Gastroesophageal sphincter (tissue), 4 donors: ENCODE measurements around the gene MGLL. TPM values are rescaled to one million over a fixed set of nuclear protein-coding genes. Genes with fewer than 3 reads are reported as not detected.

Experiments used
- ATAC-seq: fragments of 150-250 bp; one replicate; pipeline ENCODE4 v1.9.1; 2016; ENCODE audit warnings: mild to moderate bottlenecking, moderate library complexity
- H3K27ac ChIP-seq, 4 donors: fragments of 200-600 bp; sonication (generic) in 3 of 4; 1 replicate in 3 of 4; 2 replicates in 1 of 4; pipeline ENCODE4 v1.5.1; 2016 to 2019
- H3K27me3 ChIP-seq: fragments of 200-600 bp; sonication (generic); one replicate; pipeline ENCODE4 v1.5.1; 2019
- H3K36me3 ChIP-seq, 2 donors: fragments of 200-600 bp; sonication (generic); one replicate each; pipeline ENCODE4 v1.5.1; 2019; ENCODE audit warnings: control low read depth in 1 of 2
- H3K4me1 ChIP-seq, 3 donors: fragments of 200-600 bp; sonication (generic); 1 replicate in 2 of 3; 2 replicates in 1 of 3; pipeline ENCODE4 v1.5.1; 2016 to 2019; ENCODE audit warnings: control low read depth in 2 of 3
- H3K4me3 ChIP-seq, 2 donors: fragments of 200-600 bp; sonication (generic); one replicate each; pipeline ENCODE4 v1.5.1; 2019; ENCODE audit warnings: mild to moderate bottlenecking in 1 of 2, moderate library complexity in 1 of 2
- H3K9me3 ChIP-seq, 3 donors: fragments of 200-600 bp; sonication (generic); one replicate each; pipeline ENCODE4 v1.5.1; 2017 to 2019; ENCODE audit warnings: control low read depth in 2 of 3
- EP300 ChIP-seq: sonication (generic); formaldehyde crosslinking; IDR thresholded peaks from one replicate; pipeline ENCODE4 v1.6.1; 2017; ENCODE audit warnings: antibody characterized with exemption, mild to moderate bottlenecking
- POLR2A ChIP-seq, 2 donors: fragments of 450-650 bp; IDR thresholded peaks; one replicate each; pipeline ENCODE4 v1.6.1; 2017; ENCODE audit warnings: antibody characterized with exemption in 2 of 2, mild to moderate bottlenecking in 2 of 2, moderate library complexity in 1 of 2
- POLR2AphosphoS5 ChIP-seq: sonication (generic); formaldehyde crosslinking; IDR thresholded peaks from one replicate; pipeline ENCODE4 v1.6.1; 2017; ENCODE audit warnings: antibody characterized with exemption
- WGBS, 2 donors: methylation state at CpG; one replicate each; pipeline ENCODE4 v1.1.5; 2018; ENCODE audit warnings: low coverage in 1 of 2; 5-methylcytosine and 5-hydroxymethylcytosine counted together
- total RNA-seq, 4 donors: library from RNA; depleted of rRNA; stranded (reverse); fragments of >200 nt; gene quantifications; one replicate each; pipeline ENCODE4 v1.1.0, GENCODE V29; 2016
- TF ChIP-seq, protein P1 (sequence below), 4 experiments: fragments of 200-600 bp in 2 of 4; fragments of 450-650 bp in 2 of 4; sonication (generic) in 1 of 4; IDR thresholded peaks; one replicate each; pipeline ENCODE4 v1.5.1; 2017 to 2019; ENCODE audit warnings: antibody characterized with exemption in 4 of 4, mild to moderate bottlenecking in 2 of 4, moderate library complexity in 2 of 4

Gene MGLL
- total RNA-seq, 4 donors from 2014 or later = 39.2 to 171 (median 55.8) TPM

DNA sequence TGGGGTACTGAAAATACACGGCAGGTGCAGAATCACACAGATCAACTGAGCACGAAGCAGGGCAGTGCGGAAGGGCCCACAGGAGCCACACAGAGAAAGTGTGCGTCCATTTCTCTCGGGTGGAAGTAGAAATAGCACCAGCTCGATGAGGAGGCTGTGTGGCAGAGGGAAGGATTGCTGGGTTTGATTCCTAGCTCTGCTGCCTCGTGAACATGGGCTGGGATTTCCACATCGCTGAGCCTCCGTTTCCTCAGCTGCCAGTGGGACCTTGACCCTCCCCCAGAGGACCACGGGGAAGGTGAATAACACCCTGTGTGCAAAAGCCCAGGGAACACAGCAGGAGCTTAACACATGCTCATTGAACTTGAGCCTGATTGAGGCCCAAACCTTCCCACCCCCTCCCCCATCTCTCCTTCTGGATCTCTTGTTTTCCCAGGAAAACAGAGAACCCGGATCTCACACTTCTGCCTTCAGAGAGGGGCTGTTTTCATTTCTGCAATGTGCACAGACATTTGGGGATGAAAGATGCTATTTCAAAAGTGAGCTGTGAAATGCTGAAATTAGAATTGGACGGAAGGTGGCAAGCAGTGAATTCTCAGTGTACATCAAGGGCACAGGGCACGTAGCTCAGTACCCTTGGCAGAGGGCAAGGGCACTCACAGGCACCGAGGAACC, 111.2 kb downstream of the MGLL start:
- TF ChIP-seq, protein P1, sequence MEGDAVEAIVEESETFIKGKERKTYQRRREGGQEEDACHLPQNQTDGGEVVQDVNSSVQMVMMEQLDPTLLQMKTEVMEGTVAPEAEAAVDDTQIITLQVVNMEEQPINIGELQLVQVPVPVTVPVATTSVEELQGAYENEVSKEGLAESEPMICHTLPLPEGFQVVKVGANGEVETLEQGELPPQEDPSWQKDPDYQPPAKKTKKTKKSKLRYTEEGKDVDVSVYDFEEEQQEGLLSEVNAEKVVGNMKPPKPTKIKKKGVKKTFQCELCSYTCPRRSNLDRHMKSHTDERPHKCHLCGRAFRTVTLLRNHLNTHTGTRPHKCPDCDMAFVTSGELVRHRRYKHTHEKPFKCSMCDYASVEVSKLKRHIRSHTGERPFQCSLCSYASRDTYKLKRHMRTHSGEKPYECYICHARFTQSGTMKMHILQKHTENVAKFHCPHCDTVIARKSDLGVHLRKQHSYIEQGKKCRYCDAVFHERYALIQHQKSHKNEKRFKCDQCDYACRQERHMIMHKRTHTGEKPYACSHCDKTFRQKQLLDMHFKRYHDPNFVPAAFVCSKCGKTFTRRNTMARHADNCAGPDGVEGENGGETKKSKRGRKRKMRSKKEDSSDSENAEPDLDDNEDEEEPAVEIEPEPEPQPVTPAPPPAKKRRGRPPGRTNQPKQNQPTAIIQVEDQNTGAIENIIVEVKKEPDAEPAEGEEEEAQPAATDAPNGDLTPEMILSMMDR (IDR thresholded peaks at IDR 0.05) = no peak
- TF ChIP-seq POLR2A (IDR thresholded peaks at IDR 0.05) = no peak
- TF ChIP-seq EP300 = no peak
- TF ChIP-seq POLR2AphosphoS5 = no peak
- no peaks in the 10 kb centered on the region for H3K9me3 ChIP-seq
- peaks cover 0 to 44% of the 10 kb centered on the region in 2 donors for H3K36me3 ChIP-seq
- H3K27ac ChIP-seq = peak overlapping the region in 3 of 4 donors; percentile 65 to 75 (median 73)
- 88 to 96% methylated on average over 3 to 5 of the region's 14 CpGs for WGBS, 2 donors
- H3K4me1 ChIP-seq = peaks cover 0 to 83% (median 17%) of the 10 kb centered on the region in 3 donors
- no peaks in the 10 kb centered on the region for H3K27me3 ChIP-seq
- no peak for ATAC-seq
- no peak overlapping the region for H3K4me3 ChIP-seq

DNA sequence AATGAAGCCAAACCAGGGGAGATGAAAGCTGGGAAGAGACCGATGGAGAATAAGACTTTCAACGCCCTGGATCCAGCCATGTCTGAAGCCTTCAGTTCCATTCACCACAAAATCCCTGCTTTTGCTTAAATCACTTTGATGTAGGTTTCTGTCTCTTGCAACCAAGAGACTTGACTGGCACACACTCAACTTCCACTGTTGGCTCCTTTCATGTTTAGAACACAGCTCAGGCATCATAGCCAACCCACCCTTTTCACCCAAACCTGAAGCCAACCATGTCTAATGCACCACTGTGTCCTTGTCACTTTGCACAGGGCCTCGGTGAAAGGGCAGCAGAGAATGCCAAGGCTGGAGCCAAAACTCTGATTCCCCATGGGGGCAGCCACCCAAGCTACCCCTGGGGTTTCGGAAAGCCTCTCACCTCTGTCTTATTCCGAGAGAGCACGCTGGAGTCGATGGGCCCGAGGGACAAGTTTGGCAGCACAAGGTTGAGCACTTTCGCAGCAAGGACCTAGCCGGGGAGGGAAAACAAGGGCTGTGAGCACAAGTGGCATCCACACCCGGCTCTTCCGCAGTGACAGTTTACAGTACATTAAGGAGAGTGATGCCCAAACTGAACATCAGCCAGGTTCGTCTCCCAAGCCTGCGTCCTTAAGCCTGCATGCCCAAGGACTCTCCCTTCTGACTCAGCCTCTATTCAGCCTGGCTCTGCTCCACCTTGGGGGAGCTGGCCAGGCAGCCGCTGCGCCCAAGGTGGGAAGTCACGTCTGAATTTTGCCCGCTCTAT, 112.0 kb downstream of the MGLL start:
- ATAC-seq = peak; percentile 62

DNA sequence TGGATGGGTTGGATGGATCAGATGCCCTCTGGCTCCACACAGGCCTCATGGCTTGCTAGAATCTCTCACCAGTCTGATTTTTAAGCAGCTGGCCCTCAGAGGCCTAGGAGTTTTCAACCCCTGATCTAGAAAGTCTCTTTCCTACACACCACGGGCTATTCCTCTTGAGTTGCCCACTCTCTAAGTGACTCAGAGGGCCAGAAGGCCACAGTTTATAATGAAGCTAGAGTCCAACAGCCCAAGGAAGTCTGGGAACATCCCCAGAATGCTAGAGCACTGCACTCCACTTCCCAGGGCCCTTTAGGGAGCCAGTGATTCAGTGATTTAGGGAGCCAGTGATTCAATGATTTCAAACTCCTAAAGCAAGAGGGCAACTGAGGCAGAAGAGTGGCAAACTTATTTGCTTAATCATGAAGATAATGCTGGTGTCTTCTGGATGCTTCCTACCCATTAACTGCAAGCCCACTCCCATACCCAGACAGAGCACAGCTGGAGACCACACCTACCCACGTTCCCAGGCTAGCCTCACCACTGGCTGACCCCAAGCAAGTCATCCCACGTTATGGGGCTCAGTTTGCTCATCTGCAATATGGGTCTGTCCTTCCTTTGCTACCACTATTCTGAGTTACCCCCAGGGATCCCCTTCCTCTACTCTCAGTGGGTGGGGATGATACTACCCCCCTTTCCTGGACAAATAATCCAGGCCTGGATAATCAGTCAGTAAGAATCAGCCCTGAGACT, 112.8 kb downstream of the MGLL start:
- H3K27me3 ChIP-seq = no peaks in the 10 kb centered on the region
- TF ChIP-seq, protein P1 (IDR thresholded peaks at IDR 0.05) = no peak
- TF ChIP-seq POLR2A (IDR thresholded peaks at IDR 0.05) = no peak
- no peak for TF ChIP-seq POLR2AphosphoS5
- TF ChIP-seq EP300 = no peak
- no peak for ATAC-seq
- H3K4me3 ChIP-seq = no peak overlapping the region
- H3K27ac ChIP-seq = peak overlapping the region in 3 of 4 donors; percentile 65 to 75 (median 73)
- peaks cover 0 to 73% (median 17%) of the 10 kb centered on the region in 3 donors for H3K4me1 ChIP-seq
- H3K36me3 ChIP-seq = peaks cover 0 to 40% of the 10 kb centered on the region in 2 donors
- WGBS, 2 donors = 58% methylated on average over 2 of the region's 3 CpGs; no CpG with 5 or more reads in 1 of the 2 donors
- no peaks in the 10 kb centered on the region for H3K9me3 ChIP-seq

More for the DNA sequence above, 112.0 kb downstream of the MGLL start:
- Histone ChIP-seq H3K36me3 (peaks cover 0 to 41% of the 10 kb centered on the region in 2 donors), H3K4me1 (peaks cover 0 to 80% (median 17%) of the 10 kb centered on the region in 3 donors), H3K27ac (peak overlapping the region in 3 of 4 donors; percentile 65 to 75 (median 73)), H3K9me3 (no peaks in the 10 kb centered on the region), H3K4me3 (no peak overlapping the region), H3K27me3 (no peaks in the 10 kb centered on the region)
- TF ChIP-seq POLR2AphosphoS5 = peak; percentile 61
- no peak for TF ChIP-seq POLR2A (IDR thresholded peaks at IDR 0.05)
- 76 to 83% methylated on average over 1 to 14 of the region's 18 CpGs for WGBS, 2 donors

DNA sequence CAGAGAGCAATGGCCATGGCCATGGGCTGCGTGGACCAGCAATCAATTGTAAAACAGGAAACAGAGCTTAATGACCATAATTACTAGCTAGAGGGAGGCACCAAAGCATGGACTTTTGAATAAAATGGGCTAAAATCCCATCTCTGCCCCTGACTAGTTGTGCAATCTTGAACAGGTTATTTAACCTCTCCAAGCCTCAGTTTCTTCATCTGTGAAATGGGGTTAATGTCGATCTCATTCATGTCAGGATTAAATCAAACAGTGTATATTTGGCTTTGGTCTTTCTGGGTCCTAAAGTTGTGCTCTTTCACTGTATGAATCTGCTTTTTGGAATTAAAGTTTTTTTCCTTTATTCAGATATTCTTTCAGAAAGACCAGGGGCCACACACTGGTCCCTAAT, 113.5 kb downstream of the MGLL start:
- ATAC-seq = no peak
- Histone ChIP-seq H3K4me3 (no peak overlapping the region), H3K4me1 (peaks cover 0 to 68% (median 17%) of the 10 kb centered on the region in 3 donors), H3K27ac (peak overlapping the region in 3 of 4 donors; percentile 72 to 75 (median 73)), H3K27me3 (no peaks in the 10 kb centered on the region), H3K36me3 (peaks cover 0 to 34% of the 10 kb centered on the region in 2 donors), H3K9me3 (no peaks in the 10 kb centered on the region)
- 100% methylated on average over 1 of the region's 2 CpGs; no CpG with 5 or more reads in 1 of the 2 donors for WGBS, 2 donors
- TF ChIP-seq, protein P1 (IDR thresholded peaks at IDR 0.05) = no peak
- no peak for TF ChIP-seq POLR2A (IDR thresholded peaks at IDR 0.05)
- no peak for TF ChIP-seq POLR2AphosphoS5
- TF ChIP-seq EP300 = no peak
